HG02885 (cell line): Measurements from ENCODE around the gene RAB5IF.
"Not testable (repeated sequence)": the region's sequence is repeated elsewhere in the genome, so short reads cannot be mapped to it uniquely, and the experiment has no call there.

Experiments
- ATAC-seq: cut with Tn5 transposase; IDR thresholded peaks from one replicate; pipeline ENCODE4 v1.9.1; 2021; ENCODE audit warnings: mild to moderate bottlenecking; ENCODE audit not compliant: unreplicated experiment, poor library complexity

The RAB5IF gene

GRCh38 chr20:36585410-36586125 lies 20.0 kb upstream of the RAB5IF start:
- ATAC-seq, result no peak

GRCh38 chr20:36587388-36588070 lies 18.1 kb upstream of the RAB5IF start:
- ATAC-seq, result no peak

GRCh38 chr20:36591281-36591680 lies 14.3 kb upstream of the RAB5IF start:
- no peak for ATAC-seq

GRCh38 chr20:36591854-36592641 lies 13.5 kb upstream of the RAB5IF start:
- ATAC-seq, result no peak

- ATAC-seq, result no peak
Measured at GRCh38 chr20:36593347-36593929, 12.1 kb upstream of the RAB5IF start.

- no peak for ATAC-seq
Measured at GRCh38 chr20:36599912-36600345, 5.7 kb upstream of the RAB5IF start.

- no peak for ATAC-seq
Measured at GRCh38 chr20:36601540-36601939, 4.0 kb upstream of the RAB5IF start.

GRCh38 chr20:36604952-36605398 lies 604 bp upstream of the RAB5IF start:
- ATAC-seq, result peak; percentile 15

- ATAC-seq, result peak; percentile 12
Measured at GRCh38 chr20:36606158-36607066, 833 bp downstream of the RAB5IF start.

- ATAC-seq, result no peak
Measured at GRCh38 chr20:36607586-36608387, 2.2 kb downstream of the RAB5IF start.

GRCh38 chr20:36608388-36608728 lies 2.8 kb downstream of the RAB5IF start:
- not testable (repeated sequence) for ATAC-seq

- no peak for ATAC-seq
Measured at GRCh38 chr20:36611625-36612024, 6.0 kb downstream of the RAB5IF start.

- no peak for ATAC-seq
Measured at GRCh38 chr20:36613974-36614373, 8.4 kb downstream of the RAB5IF start.

GRCh38 chr20:36614781-36615557 lies 9.4 kb downstream of the RAB5IF start:
- ATAC-seq, result no peak

- ATAC-seq, result no peak
Measured at GRCh38 chr20:36620917-36621316, 15.3 kb downstream of the RAB5IF start.

GRCh38 chr20:36623444-36623843 lies 17.9 kb downstream of the RAB5IF start:
- ATAC-seq, result no peak

- no peak for ATAC-seq
Measured at GRCh38 chr20:36624068-36624943, 18.7 kb downstream of the RAB5IF start.
